Panc1 (cell line): Measurements from ENCODE around the gene KIAA0586. TPM values are rescaled to one million over a fixed set of nuclear protein-coding genes. Genes with fewer than 3 reads are reported as not detected.

Experiments
- ATAC-seq: fragments of 200-7000 bp; cut with Tn5 transposase; 2 replicates; pipeline ENCODE4 v1.9.1; 2020; ENCODE audit warnings: mild to moderate bottlenecking, moderate library complexity
- BruUV-seq: library from RNA; stranded (reverse); fragments of 400-500 nt; replicated peaks from 2 replicates; lab custom pipeline; 2021; lab: Mats Ljungman, UMichigan
- CTCF ChIA-PET: fragments of 300-600 bp; sonication (Branson Sonifier 250); formaldehyde crosslinking; loops from one replicate; lab custom pipeline; 2022; ENCODE audit warnings: antibody characterized with exemption; lab: Charles Lee
- POLR2A ChIA-PET: fragments of 300-600 bp; sonication (Branson Sonifier 250); formaldehyde crosslinking; loops from one replicate; lab custom pipeline; 2022; ENCODE audit warnings: antibody characterized with exemption; lab: Charles Lee
- DNase-seq: peaks from one replicate; pipeline ENCODE4 v3.0.0-alpha.2; 2010; ENCODE audit warnings: low read depth, low spot score
- H3K27ac ChIP-seq: 2 replicates; pipeline ENCODE4 v1.5.1; 2011; ENCODE audit warnings: mild to moderate bottlenecking, low read length, inconsistent platforms
- H3K27me3 ChIP-seq: fragments of 200-500 bp; sonication (Bioruptor generic); 2 replicates; pipeline ENCODE4 v1.6.0; 2014; ENCODE audit warnings: low read length, inconsistent platforms; ENCODE audit not compliant: control insufficient read depth, insufficient read depth
- H3K36me3 ChIP-seq: fragments of 200-500 bp; sonication (Bioruptor generic); 2 replicates; pipeline ENCODE4 v1.5.1; 2014; ENCODE audit warnings: inconsistent platforms, mild to moderate bottlenecking, low read length, moderate library complexity; ENCODE audit not compliant: control insufficient read depth, insufficient read depth
- H3K4me1 ChIP-seq: 2 replicates; pipeline ENCODE4 v1.5.1; 2011; ENCODE audit warnings: inconsistent platforms, mild to moderate bottlenecking, low read length, moderate library complexity; ENCODE audit not compliant: control insufficient read depth, insufficient read depth
- H3K4me3 ChIP-seq, 2 experiments: 2 replicates each; pipeline ENCODE4 v1.5.1; 2011 to 2012; ENCODE audit warnings: low read depth in 2 of 2, low read length in 2 of 2, mild to moderate bottlenecking in 2 of 2, inconsistent platforms in 1 of 2, moderate library complexity in 1 of 2
- H3K9me3 ChIP-seq: fragments of 200-500 bp; sonication (Bioruptor generic); 2 replicates; pipeline ENCODE4 v1.5.1; 2014; ENCODE audit warnings: low read depth, mild to moderate bottlenecking, inconsistent platforms, low read length, moderate library complexity; ENCODE audit not compliant: control insufficient read depth, insufficient read depth
- CTCF ChIP-seq: fragments of 450-650 bp; IDR thresholded peaks from 2 replicates; pipeline ENCODE4 v1.5.1; 2017; ENCODE audit warnings: mild to moderate bottlenecking
- POLR2AphosphoS5 ChIP-seq: IDR thresholded peaks from 2 replicates; pipeline ENCODE4 v1.6.1; 2012; ENCODE audit warnings: mild to moderate bottlenecking, low read depth, low read length, moderate library complexity
- REST ChIP-seq, 2 experiments: IDR thresholded peaks; 2 replicates each; pipeline ENCODE4 v1.6.1; 2011 to 2012; ENCODE audit warnings: low read depth in 2 of 2, control low read depth in 1 of 2, low read length in 1 of 2, mild to moderate bottlenecking in 1 of 2, moderate library complexity in 1 of 2; ENCODE audit not compliant: insufficient read depth in 1 of 2
- SIN3A ChIP-seq: IDR thresholded peaks from 2 replicates; pipeline ENCODE4 v1.6.1; 2012; ENCODE audit warnings: low read depth, mild to moderate bottlenecking, low read length, moderate library complexity, borderline replicate concordance; ENCODE audit not compliant: insufficient read depth
- TCF7L2 ChIP-seq: IDR thresholded peaks from 2 replicates; pipeline ENCODE4 v1.6.1; 2011; ENCODE audit warnings: mild to moderate bottlenecking, low read depth, low read length, inconsistent platforms
- in situ Hi-C: cut with HindIII; loops from 2 replicates; pipeline ENCODE4 v1.10.0; 2016; ENCODE audit warnings: low sequenced_read_pairs, low pct_unique_long_range_greater_than_20kb
- intact Hi-C: fragments of 100-400 bp; cut with micrococcal nuclease; formaldehyde crosslinking; loops from one replicate; pipeline ENCODE4 v1.10.0; 2022; ENCODE audit not compliant: unreplicated experiment
- total RNA-seq: library from RNA; stranded (reverse); gene quantifications from one replicate; pipeline ENCODE4 v1.2.1, GENCODE V29; 2021; ENCODE audit not compliant: unreplicated experiment

KIAA0586 gene
- total RNA-seq, 1 experiment from 2014 or later = 14.7 TPM

- BruUV-seq = no TSS peak
- DNase-seq (no peak), ATAC-seq (no peak)
- Histone ChIP-seq H3K36me3 (no peaks in the 10 kb centered on the region), H3K4me1 (no peaks in the 10 kb centered on the region), H3K9me3 (no peaks in the 10 kb centered on the region), H3K27me3 (no peaks in the 10 kb centered on the region), H3K4me3 (no peak overlapping the region), H3K27ac (no peak overlapping the region)
- POLR2A ChIA-PET = no interaction called here
- CTCF ChIA-PET = interaction anchor here (0.6 kb wide), 1 partner anchor 135 kb away, joined by 3 read pairs; no protein-coding TSS in a partner anchor
- no peak for TF ChIP-seq CTCF
- no peak for TF ChIP-seq REST (IDR thresholded peaks at IDR 0.05; ENCODE audit: insufficient read depth in 1 of 2, low read depth in 2 of 2, low read length in 1 of 2)
- no peak for TF ChIP-seq POLR2AphosphoS5
- no peak for TF ChIP-seq SIN3A
- TF ChIP-seq TCF7L2 = no peak
- intact Hi-C loops (no loop called here), in situ Hi-C loops (no loop called here)
Measured at GRCh38 chr14:58555647-58556046, 128.1 kb downstream of the KIAA0586 start.

DNA sequence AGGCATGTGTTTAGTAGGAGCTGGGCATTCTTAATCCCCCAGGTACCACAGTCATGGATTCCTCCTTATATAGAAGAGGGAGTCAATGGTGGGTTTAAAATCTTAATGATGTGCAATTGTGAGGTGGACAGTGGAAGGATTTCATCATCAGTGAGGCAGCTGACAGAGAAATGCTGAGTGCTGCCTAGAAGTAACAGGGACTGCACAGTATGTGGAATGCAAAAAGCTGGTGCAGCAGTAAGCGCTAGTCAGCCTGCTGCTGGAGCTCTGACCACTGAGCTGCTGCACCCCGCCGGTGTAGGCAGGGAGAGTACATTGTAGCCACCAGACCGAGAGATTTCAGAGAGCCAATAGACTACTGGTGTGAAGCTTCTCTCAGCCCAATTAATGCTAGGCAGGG is 129.7 kb downstream of the KIAA0586 start:
- no peaks in the 10 kb centered on the region for H3K4me1 ChIP-seq
- H3K27me3 ChIP-seq = no peaks in the 10 kb centered on the region
- H3K9me3 ChIP-seq = no peaks in the 10 kb centered on the region
- intact Hi-C loops (no loop called here), in situ Hi-C loops (no loop called here)
- POLR2A ChIA-PET = interaction anchor here (0.6 kb wide), 1 partner anchor 639 kb away, joined by 3 read pairs; no protein-coding TSS in a partner anchor
- ATAC-seq (no peak), DNase-seq (no peak)
- H3K4me3 ChIP-seq = no peak overlapping the region
- no TSS peak for BruUV-seq
- no peak overlapping the region for H3K27ac ChIP-seq
- no peak for TF ChIP-seq CTCF
- no peak for TF ChIP-seq SIN3A
- TF ChIP-seq POLR2AphosphoS5 = no peak
- no peak for TF ChIP-seq TCF7L2
- TF ChIP-seq REST (IDR thresholded peaks at IDR 0.05; ENCODE audit: insufficient read depth in 1 of 2, low read depth in 2 of 2, low read length in 1 of 2) = no peak
- no peaks in the 10 kb centered on the region for H3K36me3 ChIP-seq
- CTCF ChIA-PET = interaction anchor here (0.7 kb wide), 1 partner anchor 447 kb away, joined by 3 read pairs; no protein-coding TSS in a partner anchor
